GM18909 (cell line): ENCODE results near the gene RILP.

Experiments used
- ATAC-seq: cut with Tn5 transposase; IDR thresholded peaks from one replicate; pipeline ENCODE4 v1.9.1; 2021; ENCODE audit warnings: mild to moderate bottlenecking; ENCODE audit not compliant: unreplicated experiment, poor library complexity

The RILP gene

GRCh38 chr17:1634841-1635650 is 14.6 kb downstream of the RILP start:
- ATAC-seq: no peak

GRCh38 chr17:1630662-1631061 is 19.0 kb downstream of the RILP start:
- no peak for ATAC-seq

- ATAC-seq: no peak
These were observed 20.0 kb downstream of the RILP start for GRCh38 chr17:1629504-1630310.

- ATAC-seq: peak; percentile 53
These were observed 20.7 kb downstream of the RILP start for GRCh38 chr17:1628856-1629503.

GRCh38 chr17:1627982-1628855 is 21.4 kb downstream of the RILP start, which contains the start of gene SLC43A2:
Gene SLC43A2 (minus strand): TSS chr17:1628834. CDS start chr17:1627874, 960 bp downstream.
- peak; percentile 61 for ATAC-seq

GRCh38 chr17:1627182-1627981 is 22.3 kb downstream of the RILP start:
- ATAC-seq: no peak

GRCh38 chr17:1626333-1626732 is 23.3 kb downstream of the RILP start:
- ATAC-seq: no peak

- no peak for ATAC-seq
These were observed 24.1 kb downstream of the RILP start for GRCh38 chr17:1625581-1625980.

GRCh38 chr17:1625053-1625452 is 24.6 kb downstream of the RILP start:
- ATAC-seq: no peak

- no peak for ATAC-seq
These were observed 25.0 kb downstream of the RILP start for GRCh38 chr17:1624650-1625049.

GRCh38 chr17:1623057-1623630 is 26.5 kb downstream of the RILP start:
- no peak for ATAC-seq

- ATAC-seq: no peak
These were observed 28.3 kb downstream of the RILP start for GRCh38 chr17:1621273-1621954.

GRCh38 chr17:1620486-1620885 is 29.2 kb downstream of the RILP start:
- no peak for ATAC-seq

GRCh38 chr17:1617620-1618174 is 32.0 kb downstream of the RILP start:
- no peak for ATAC-seq

GRCh38 chr17:1616101-1616500 is 33.6 kb downstream of the RILP start:
- ATAC-seq: no peak

GRCh38 chr17:1612400-1612799 is 37.3 kb downstream of the RILP start:
- ATAC-seq: no peak

GRCh38 chr17:1611715-1612114 is 38.0 kb downstream of the RILP start:
- ATAC-seq: no peak

GRCh38 chr17:1608676-1609075 is 41.0 kb downstream of the RILP start:
- ATAC-seq: no peak
